H9 (cell line): ENCODE measurements around the gene BARHL2. TPM values are rescaled to one million over a fixed set of nuclear protein-coding genes. Genes with fewer than 3 reads are reported as not detected.

Experiments used
- DNase-seq: peaks from one replicate; pipeline ENCODE4 v3.0.0-alpha.2; 2017
- H2AFZ ChIP-seq: one replicate; pipeline ENCODE4 v1.6.1; 2013; ENCODE audit warnings: mild to moderate bottlenecking, low read length, control low read depth, moderate library complexity
- H2AK5ac ChIP-seq: 2 replicates; pipeline ENCODE4 v1.6.1; 2013; ENCODE audit warnings: low read length, control low read depth, mixed read lengths; ENCODE audit not compliant: insufficient read length
- H2BK120ac ChIP-seq: one replicate; pipeline ENCODE4 v1.6.1; 2013; ENCODE audit warnings: low read depth, mild to moderate bottlenecking, low read length, control low read depth, inconsistent platforms; ENCODE audit not compliant: poor library complexity, severe bottlenecking
- H2BK12ac ChIP-seq: 2 replicates; pipeline ENCODE4 v1.6.1; 2013; ENCODE audit warnings: low read length, control low read depth, mixed read lengths, low read depth; ENCODE audit not compliant: insufficient read length
- H2BK15ac ChIP-seq: 2 replicates; pipeline ENCODE4 v1.6.1; 2013; ENCODE audit warnings: low read depth, low read length, control low read depth
- H2BK20ac ChIP-seq: one replicate; pipeline ENCODE4 v1.6.1; 2013; ENCODE audit warnings: low read depth, mild to moderate bottlenecking, low read length, control low read depth, inconsistent platforms; ENCODE audit not compliant: poor library complexity, severe bottlenecking
- H2BK5ac ChIP-seq: 2 replicates; pipeline ENCODE4 v1.6.1; 2013; ENCODE audit warnings: low read length, control low read depth, mixed read lengths; ENCODE audit not compliant: insufficient read length
- H3K14ac ChIP-seq: 2 replicates; pipeline ENCODE4 v1.6.1; 2013; ENCODE audit warnings: low read length, control low read depth; ENCODE audit not compliant: insufficient read depth
- H3K18ac ChIP-seq: 2 replicates; pipeline ENCODE4 v1.6.1; 2013; ENCODE audit warnings: low read depth, mild to moderate bottlenecking, mixed read lengths, low read length, control low read depth; ENCODE audit not compliant: insufficient read length
- H3K23ac ChIP-seq: 2 replicates; pipeline ENCODE4 v1.6.1; 2013; ENCODE audit warnings: low read length, control low read depth, mixed read lengths, low read depth; ENCODE audit not compliant: insufficient read length
- H3K23me2 ChIP-seq: 2 replicates; pipeline ENCODE4 v1.6.1; 2013; ENCODE audit warnings: low read depth, mild to moderate bottlenecking, mixed read lengths, low read length, control low read depth; ENCODE audit not compliant: insufficient read length, poor library complexity, severe bottlenecking
- H3K27ac ChIP-seq: 2 replicates; pipeline ENCODE4 v1.5.1; 2013; ENCODE audit warnings: low read length, control low read depth, mixed read lengths, low read depth; ENCODE audit not compliant: insufficient read length
- H3K27me3 ChIP-seq: 2 replicates; pipeline ENCODE4 v1.6.1; 2013; ENCODE audit warnings: low read length, control low read depth, inconsistent platforms; ENCODE audit not compliant: insufficient read depth
- H3K4ac ChIP-seq: 2 replicates; pipeline ENCODE4 v1.6.1; 2013; ENCODE audit warnings: low read depth, mild to moderate bottlenecking, control low read depth, inconsistent platforms, low read length, moderate library complexity
- H3K4me1 ChIP-seq: 2 replicates; pipeline ENCODE4 v1.6.1; 2013; ENCODE audit warnings: low read length, control low read depth, inconsistent platforms; ENCODE audit not compliant: insufficient read depth
- H3K4me2 ChIP-seq: 2 replicates; pipeline ENCODE4 v1.6.1; 2013; ENCODE audit warnings: low read length, control low read depth, mixed read lengths; ENCODE audit not compliant: insufficient read length, insufficient read depth
- H3K56ac ChIP-seq: 2 replicates; pipeline ENCODE4 v1.6.1; 2013; ENCODE audit warnings: low read depth, mild to moderate bottlenecking, mixed read lengths, low read length, control low read depth; ENCODE audit not compliant: insufficient read length
- H3K79me1 ChIP-seq: 2 replicates; pipeline ENCODE4 v1.6.1; 2013; ENCODE audit warnings: low read depth, mild to moderate bottlenecking, moderate library complexity, low read length, control low read depth, inconsistent platforms; ENCODE audit not compliant: insufficient read depth, poor library complexity, severe bottlenecking
- H3K79me2 ChIP-seq: 2 replicates; pipeline ENCODE4 v1.6.1; 2013; ENCODE audit warnings: low read length, control low read depth, inconsistent platforms; ENCODE audit not compliant: insufficient read depth
- H3K9ac ChIP-seq: 2 replicates; pipeline ENCODE4 v1.6.1; 2013; ENCODE audit warnings: low read length, control low read depth, mixed read lengths; ENCODE audit not compliant: insufficient read length; ENCODE audit errors: extremely low read depth
- H3K9me3 ChIP-seq: one replicate; pipeline ENCODE4 v1.6.1; 2013; ENCODE audit warnings: low read depth, low read length, inconsistent platforms; ENCODE audit not compliant: control insufficient read depth
- H3T11ph ChIP-seq: one replicate; pipeline ENCODE4 v1.6.1; 2013; ENCODE audit warnings: mild to moderate bottlenecking, low read length, control low read depth, inconsistent platforms
- H4K20me1 ChIP-seq: one replicate; pipeline ENCODE4 v1.6.1; 2013; ENCODE audit not compliant: control insufficient read depth, insufficient read length, insufficient read depth
- H4K5ac ChIP-seq: 2 replicates; pipeline ENCODE4 v1.6.1; 2013; ENCODE audit warnings: low read depth, mild to moderate bottlenecking, mixed read lengths, low read length, control low read depth; ENCODE audit not compliant: insufficient read length
- H4K8ac ChIP-seq: replicated peaks from 2 replicates; pipeline ENCODE4 v1.6.1; 2013; ENCODE audit warnings: low read length, control low read depth, mixed read lengths, low read depth; ENCODE audit not compliant: insufficient read length
- H4K91ac ChIP-seq: 2 replicates; pipeline ENCODE4 v1.6.1; 2013; ENCODE audit warnings: low read depth, mild to moderate bottlenecking, moderate library complexity, mixed read lengths, low read length, control low read depth; ENCODE audit not compliant: insufficient read length
- H3K27ac Mint-ChIP-seq, 3 experiments: 2 replicates in 2 of 3; 3 replicates in 1 of 3; pipeline ENCODE4 v1.8.0; 2020 to 2021; ENCODE audit warnings: mixed read lengths in 3 of 3, mild to moderate bottlenecking in 1 of 3, moderate library complexity in 1 of 3
- H3K27me3 Mint-ChIP-seq: 2 replicates; pipeline ENCODE4 v1.8.0; 2021; ENCODE audit warnings: low read depth, mild to moderate bottlenecking, moderate library complexity, mixed read lengths
- H3K36me3 Mint-ChIP-seq, 3 experiments: 2 replicates in 2 of 3; 3 replicates in 1 of 3; pipeline ENCODE4 v1.8.0; 2020 to 2021; ENCODE audit warnings: low read depth in 3 of 3, mixed read lengths in 3 of 3; ENCODE audit not compliant: insufficient read depth in 1 of 3
- H3K4me1 Mint-ChIP-seq, 2 experiments: 2 replicates each; pipeline ENCODE4 v1.8.0; 2020; ENCODE audit warnings: mixed read lengths in 2 of 2
- H3K4me3 Mint-ChIP-seq, 2 experiments: 2 replicates in 1 of 2; 3 replicates in 1 of 2; pipeline ENCODE4 v1.8.0; 2020 to 2021; ENCODE audit warnings: mild to moderate bottlenecking in 2 of 2, mixed read lengths in 2 of 2, moderate library complexity in 1 of 2
- H3K9me3 Mint-ChIP-seq, 2 experiments: 2 replicates in 1 of 2; 3 replicates in 1 of 2; pipeline ENCODE4 v1.8.0; 2020; ENCODE audit warnings: mild to moderate bottlenecking in 2 of 2, mixed read lengths in 2 of 2, moderate library complexity in 1 of 2
- CTCF ChIP-seq: fragments of 200-600 bp; sonication (generic); conservative IDR thresholded peaks from 3 replicates; pipeline ENCODE4 v1.8.0; 2021; ENCODE audit warnings: antibody characterized with exemption, mild to moderate bottlenecking
- WGBS: extraction: QIAGEN DNeasy Blood & Tissue Kit; methylation state at CpG from one replicate; pipeline ENCODE4 v1.1.7; 2013; ENCODE audit warnings: missing lambda C conversion rate, low lambda C conversion rate, mixed read lengths; ENCODE audit not compliant: insufficient read length; ENCODE audit errors: extremely low coverage; 5-methylcytosine and 5-hydroxymethylcytosine counted together
- total RNA-seq: library from RNA; stranded (reverse); gene quantifications from 2 replicates; pipeline ENCODE4 v1.2.1, GENCODE V29; 2021

BARHL2 gene
- total RNA-seq, 1 experiment from 2014 or later, result not detected

- H3T11ph ChIP-seq, result no peak overlapping the region
- peaks cover 6% of the 10 kb centered on the region for H3K23me2 ChIP-seq
- no peak overlapping the region for H3K56ac ChIP-seq
- H3K27ac ChIP-seq, result no peak overlapping the region
- no peak for TF ChIP-seq CTCF
- no peak overlapping the region for H2AK5ac ChIP-seq
- no peak for DNase-seq
- H2BK15ac ChIP-seq, result no peak overlapping the region
- no peak overlapping the region for H3K4me2 ChIP-seq
- no peak overlapping the region for H4K91ac ChIP-seq
- H2BK120ac ChIP-seq, result no peak overlapping the region
- H3K14ac ChIP-seq, result no peak overlapping the region
- no peak overlapping the region for H3K9ac ChIP-seq
- no peaks in the 10 kb centered on the region for H3K79me1 ChIP-seq
- no peak overlapping the region for H3K23ac ChIP-seq
- WGBS, result no CpG with 5 or more reads among the region's 5 CpGs
- no peak overlapping the region for H2BK20ac ChIP-seq
- Mint-ChIP-seq H3K9me3 (peaks cover 5 to 6% of the 10 kb centered on the region in 2 experiments; a peak in 3 of 5 replicates), H3K36me3 (no peaks in the 10 kb centered on the region; a peak in 1 of 7 replicates), H3K27me3 (peaks cover 98% of the 10 kb centered on the region), H3K4me3 (no peak overlapping the region), H3K27ac (no peak overlapping the region), H3K4me1 (peaks cover 25 to 68% of the 10 kb centered on the region in 2 experiments)
- no peak overlapping the region for H3K18ac ChIP-seq
- H2BK12ac ChIP-seq, result no peak overlapping the region
- no peak overlapping the region for H4K8ac ChIP-seq
- no peaks in the 10 kb centered on the region for H3K9me3 ChIP-seq
- peaks cover 92% of the 10 kb centered on the region for H3K27me3 ChIP-seq
- peaks cover 2% of the 10 kb centered on the region; the same call in 1 of the 2 replicates for H3K4me1 ChIP-seq
- no peak overlapping the region for H3K4ac ChIP-seq
- no peak overlapping the region for H4K5ac ChIP-seq
- H2AFZ ChIP-seq, result no peak overlapping the region
- peaks cover 5% of the 10 kb centered on the region for H4K20me1 ChIP-seq
- no peak overlapping the region for H2BK5ac ChIP-seq
- H3K79me2 ChIP-seq, result no peaks in the 10 kb centered on the region
Measured at GRCh38 chr1:90715309-90715708, 1.8 kb downstream of the BARHL2 start.
